Neural crest cell (in vitro differentiated cells): ENCODE measurements around the gene FALEC. TPM values are rescaled to one million over a fixed set of nuclear protein-coding genes. Genes with fewer than 3 reads are reported as not detected.

Source experiments
- DNase-seq: peaks from one replicate; pipeline ENCODE4 v3.0.0; 2021; ENCODE audit warnings: low read depth, mixed read lengths, low spot score
- H3K27ac Mint-ChIP-seq: one replicate; pipeline ENCODE4 v1.8.0; 2021; ENCODE audit warnings: mild to moderate bottlenecking, mixed read lengths; ENCODE audit not compliant: unreplicated experiment
- H3K27me3 Mint-ChIP-seq: 2 replicates; pipeline ENCODE4 v1.8.0; 2021; ENCODE audit warnings: low read depth, mild to moderate bottlenecking, mixed read lengths
- H3K36me3 Mint-ChIP-seq: 2 replicates; pipeline ENCODE4 v1.8.0; 2021; ENCODE audit warnings: low read depth, mild to moderate bottlenecking, mixed read lengths
- H3K4me1 Mint-ChIP-seq: 2 replicates; pipeline ENCODE4 v1.8.0; 2021; ENCODE audit warnings: mixed read lengths
- H3K4me3 Mint-ChIP-seq: one replicate; pipeline ENCODE4 v1.8.0; 2021; ENCODE audit warnings: mild to moderate bottlenecking, mixed read lengths
- H3K9me3 Mint-ChIP-seq: 2 replicates; pipeline ENCODE4 v1.8.0; 2021; ENCODE audit warnings: mixed read lengths
- CTCF ChIP-seq: fragments of 200-600 bp; sonication (generic); conservative IDR thresholded peaks from 2 replicates; pipeline ENCODE4 v1.5.0; 2021; ENCODE audit warnings: antibody characterized with exemption, mild to moderate bottlenecking
- total RNA-seq: library from RNA; stranded (reverse); gene quantifications from 2 replicates; pipeline ENCODE4 v1.2.1, GENCODE V29; 2021

The FALEC gene
- total RNA-seq, 1 donor from 2014 or later = 1.3 TPM

GRCh38 chr1:150554086-150554452 lies 38.5 kb downstream of the FALEC start:
- Mint-ChIP-seq H3K4me3 (no peak overlapping the region), H3K4me1 (peaks cover 17% of the 10 kb centered on the region), H3K27me3 (peaks cover 18% of the 10 kb centered on the region), H3K27ac (no peak overlapping the region), H3K9me3 (no peaks in the 10 kb centered on the region), H3K36me3 (no peaks in the 10 kb centered on the region)
- TF ChIP-seq CTCF = no peak
- no peak for DNase-seq

- no peak overlapping the region for H3K27ac Mint-ChIP-seq
Observed at GRCh38 chr1:150555198-150555970, 39.8 kb downstream of the FALEC start.

GRCh38 chr1:150555971-150556865 lies 40.7 kb downstream of the FALEC start:
- TF ChIP-seq CTCF = no peak
- H3K27ac Mint-ChIP-seq = no peak overlapping the region

More at GRCh38 chr1:150555198-150555970, 39.8 kb downstream of the FALEC start:
- DNase-seq = no peak
- no peaks in the 10 kb centered on the region for H3K9me3 Mint-ChIP-seq
- peaks cover 20% of the 10 kb centered on the region for H3K4me1 Mint-ChIP-seq
- H3K36me3 Mint-ChIP-seq = no peaks in the 10 kb centered on the region
- H3K27me3 Mint-ChIP-seq = peaks cover 12% of the 10 kb centered on the region
- H3K4me3 Mint-ChIP-seq = no peak overlapping the region
- no peak for TF ChIP-seq CTCF

GRCh38 chr1:150557065-150557600 lies 41.6 kb downstream of the FALEC start:
- Mint-ChIP-seq H3K36me3 (no peaks in the 10 kb centered on the region), H3K27me3 (peaks cover 3% of the 10 kb centered on the region), H3K4me1 (peaks cover 31% of the 10 kb centered on the region), H3K27ac (no peak overlapping the region), H3K4me3 (no peak overlapping the region), H3K9me3 (no peaks in the 10 kb centered on the region)
- no peak for DNase-seq
- no peak for TF ChIP-seq CTCF

More at GRCh38 chr1:150555971-150556865, 40.7 kb downstream of the FALEC start:
- H3K36me3 Mint-ChIP-seq = no peaks in the 10 kb centered on the region
- no peak for DNase-seq
- peaks cover 27% of the 10 kb centered on the region for H3K4me1 Mint-ChIP-seq
- H3K9me3 Mint-ChIP-seq = no peaks in the 10 kb centered on the region
- H3K4me3 Mint-ChIP-seq = no peak overlapping the region
- peaks cover 7% of the 10 kb centered on the region for H3K27me3 Mint-ChIP-seq

- H3K27ac Mint-ChIP-seq = peak overlapping the region; percentile 50
- no peak for DNase-seq
- no peaks in the 10 kb centered on the region for H3K9me3 Mint-ChIP-seq
- H3K4me1 Mint-ChIP-seq = peaks cover 34% of the 10 kb centered on the region
- H3K36me3 Mint-ChIP-seq = no peaks in the 10 kb centered on the region
- peak overlapping the region; percentile 19 for H3K4me3 Mint-ChIP-seq
- H3K27me3 Mint-ChIP-seq = no peaks in the 10 kb centered on the region
- no peak for TF ChIP-seq CTCF
Observed at GRCh38 chr1:150557813-150558212, 42.3 kb downstream of the FALEC start.
